GM12865 (cell line): ENCODE results near the gene NALCN.

ENCODE experiments used
- DNase-seq: peaks from one replicate; pipeline ENCODE4 v3.0.0; 2010; ENCODE audit warnings: low read depth
- H3K4me3 ChIP-seq: 2 replicates; pipeline ENCODE4 v1.5.1; 2011; ENCODE audit warnings: mild to moderate bottlenecking, low read depth, low read length, control low read depth
- TF ChIP-seq, protein P1 (sequence below): IDR thresholded peaks from 2 replicates; pipeline ENCODE4 v1.5.1; 2011; ENCODE audit warnings: low read length, control low read depth, low read depth, inconsistent platforms; ENCODE audit not compliant: insufficient read depth; ENCODE audit errors: missing control alignments

NALCN gene

DNA sequence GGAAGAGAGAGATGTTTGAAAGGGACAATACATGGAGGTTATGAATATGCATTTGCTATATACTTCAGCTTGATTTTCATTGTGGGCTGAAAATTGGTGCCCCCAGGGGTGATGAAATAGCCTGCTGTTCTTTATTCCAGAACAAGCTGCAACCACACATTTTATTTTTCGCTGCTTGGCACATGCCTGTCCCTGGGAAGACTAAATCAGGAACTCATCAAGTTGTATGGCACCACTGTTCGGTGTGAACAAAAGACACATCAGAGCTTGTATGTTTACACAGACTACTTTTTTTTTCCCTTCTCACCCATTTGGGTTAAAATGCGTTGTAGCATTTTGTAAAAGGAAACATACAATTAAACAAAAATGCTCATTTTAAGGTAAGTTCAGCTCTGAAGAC is 230.7 kb downstream of the NALCN start:
- no peak overlapping the region for H3K4me3 ChIP-seq

DNA sequence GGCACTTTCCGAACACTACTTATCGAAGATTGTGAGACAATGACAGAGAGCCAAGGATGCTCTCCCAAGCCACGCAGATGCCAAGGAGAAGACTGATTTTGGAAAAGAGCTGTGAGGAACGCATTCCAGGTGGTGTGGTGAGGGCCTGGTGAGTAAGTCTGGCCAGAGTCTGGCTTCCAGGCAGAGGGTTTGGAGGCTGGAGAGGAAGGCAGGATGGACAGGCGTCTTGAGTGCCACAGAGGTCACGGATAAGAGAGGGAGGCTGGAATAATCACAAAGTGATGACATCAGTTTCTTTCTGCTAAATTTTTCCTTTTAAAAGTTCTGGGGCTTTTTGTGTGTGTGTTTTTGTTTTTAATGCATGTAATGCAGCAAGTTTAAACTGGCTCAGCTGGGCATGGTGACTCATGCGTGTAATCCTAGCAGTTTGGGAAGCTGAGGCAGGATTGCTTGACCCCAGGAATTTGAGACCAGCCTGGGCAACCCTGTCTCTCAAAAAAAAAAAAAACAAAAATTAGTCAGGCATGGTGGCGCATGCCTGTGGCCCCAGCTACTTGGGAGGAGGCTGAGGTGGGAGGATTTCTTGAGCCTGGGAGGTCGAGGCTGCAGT is 235.1 kb downstream of the NALCN start:
- no peak for DNase-seq
- TF ChIP-seq, protein P1, sequence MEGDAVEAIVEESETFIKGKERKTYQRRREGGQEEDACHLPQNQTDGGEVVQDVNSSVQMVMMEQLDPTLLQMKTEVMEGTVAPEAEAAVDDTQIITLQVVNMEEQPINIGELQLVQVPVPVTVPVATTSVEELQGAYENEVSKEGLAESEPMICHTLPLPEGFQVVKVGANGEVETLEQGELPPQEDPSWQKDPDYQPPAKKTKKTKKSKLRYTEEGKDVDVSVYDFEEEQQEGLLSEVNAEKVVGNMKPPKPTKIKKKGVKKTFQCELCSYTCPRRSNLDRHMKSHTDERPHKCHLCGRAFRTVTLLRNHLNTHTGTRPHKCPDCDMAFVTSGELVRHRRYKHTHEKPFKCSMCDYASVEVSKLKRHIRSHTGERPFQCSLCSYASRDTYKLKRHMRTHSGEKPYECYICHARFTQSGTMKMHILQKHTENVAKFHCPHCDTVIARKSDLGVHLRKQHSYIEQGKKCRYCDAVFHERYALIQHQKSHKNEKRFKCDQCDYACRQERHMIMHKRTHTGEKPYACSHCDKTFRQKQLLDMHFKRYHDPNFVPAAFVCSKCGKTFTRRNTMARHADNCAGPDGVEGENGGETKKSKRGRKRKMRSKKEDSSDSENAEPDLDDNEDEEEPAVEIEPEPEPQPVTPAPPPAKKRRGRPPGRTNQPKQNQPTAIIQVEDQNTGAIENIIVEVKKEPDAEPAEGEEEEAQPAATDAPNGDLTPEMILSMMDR: no peak

More for the DNA sequence above, 230.7 kb downstream of the NALCN start:
- no peak for DNase-seq
- TF ChIP-seq, protein P1: no peak

DNA sequence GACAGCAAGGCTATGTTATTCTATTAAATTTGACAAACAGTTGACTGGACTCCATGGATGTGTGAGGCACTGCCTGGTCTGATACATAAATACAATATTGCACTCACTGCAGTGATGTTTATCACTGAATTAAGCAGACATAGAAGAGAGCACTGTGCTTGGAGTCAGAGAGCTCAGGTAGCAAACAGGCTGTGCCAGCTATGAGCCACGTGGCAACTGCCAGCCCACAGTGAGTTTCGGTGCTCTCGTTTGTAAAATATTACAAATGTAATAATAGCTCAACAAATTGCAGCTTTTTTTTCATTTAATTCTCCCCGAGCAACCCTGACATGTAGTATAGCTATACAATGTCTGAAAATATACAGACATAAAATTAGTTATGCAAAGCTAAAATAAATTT is 237.3 kb downstream of the NALCN start:
- H3K4me3 ChIP-seq: no peak overlapping the region
- DNase-seq: no peak
- TF ChIP-seq, protein P1: no peak

More for the DNA sequence above, 235.1 kb downstream of the NALCN start:
- no peak overlapping the region for H3K4me3 ChIP-seq

DNA sequence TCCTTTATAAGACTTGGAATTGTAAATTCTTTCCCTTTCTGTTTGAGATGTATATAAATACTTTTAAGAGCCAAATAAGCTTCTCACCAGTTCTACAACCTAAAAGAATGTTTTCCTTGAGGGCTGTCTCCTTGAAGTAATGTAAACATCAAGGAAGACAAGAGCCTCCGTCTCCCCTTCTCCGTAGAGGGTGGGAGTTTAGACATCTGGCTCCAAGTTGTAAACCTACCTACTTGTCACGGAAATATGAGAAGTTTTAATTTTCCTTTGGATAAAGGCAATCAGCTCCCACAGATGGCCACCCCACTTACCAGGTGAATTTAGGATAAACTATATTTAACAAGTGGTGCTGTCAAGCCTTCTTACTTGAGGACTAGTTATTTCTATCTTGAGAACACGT is 237.9 kb downstream of the NALCN start:
- H3K4me3 ChIP-seq: no peak overlapping the region
- TF ChIP-seq, protein P1: no peak
- DNase-seq: no peak

DNA sequence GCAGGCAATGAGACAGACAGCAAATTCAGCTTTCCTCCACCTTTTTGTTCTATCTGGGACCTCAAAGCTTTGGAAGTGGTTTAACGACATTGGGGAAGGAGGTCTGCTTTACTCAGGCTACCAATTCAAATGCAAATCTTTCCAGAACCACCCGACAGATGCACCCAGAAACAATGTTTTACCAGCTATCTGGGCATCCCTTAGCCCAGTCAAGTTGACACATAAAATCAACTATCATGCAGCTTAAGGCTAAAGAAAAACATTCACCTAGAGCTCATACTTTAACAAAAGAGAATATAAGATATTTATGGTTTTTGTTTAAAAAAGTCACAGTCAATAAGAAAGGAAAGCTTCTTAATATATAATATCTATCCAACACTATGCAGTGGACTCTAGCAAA is 246.0 kb downstream of the NALCN start:
- no peak for DNase-seq
- TF ChIP-seq, protein P1: no peak
- H3K4me3 ChIP-seq: no peak overlapping the region

DNA sequence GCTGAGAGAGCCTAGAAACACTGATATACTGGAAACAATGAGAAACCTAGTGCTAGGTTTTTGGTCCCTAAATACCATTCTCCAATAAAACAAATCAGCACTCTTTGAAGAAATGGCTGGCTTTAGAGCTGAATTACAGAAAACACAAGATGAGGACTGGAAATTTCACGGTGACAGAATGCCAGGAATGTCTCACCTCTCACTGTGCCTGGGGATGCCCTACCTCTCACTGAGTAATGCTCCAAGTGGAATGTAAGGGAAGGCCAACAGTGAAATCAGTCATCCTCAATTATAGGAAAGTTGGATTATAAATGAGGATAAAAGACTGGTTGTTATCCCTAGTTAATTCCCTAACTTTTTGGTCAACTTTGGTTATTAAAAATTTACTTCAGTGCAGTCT is 259.0 kb downstream of the NALCN start:
- DNase-seq: no peak
- no peak overlapping the region for H3K4me3 ChIP-seq
- TF ChIP-seq, protein P1: no peak

DNA sequence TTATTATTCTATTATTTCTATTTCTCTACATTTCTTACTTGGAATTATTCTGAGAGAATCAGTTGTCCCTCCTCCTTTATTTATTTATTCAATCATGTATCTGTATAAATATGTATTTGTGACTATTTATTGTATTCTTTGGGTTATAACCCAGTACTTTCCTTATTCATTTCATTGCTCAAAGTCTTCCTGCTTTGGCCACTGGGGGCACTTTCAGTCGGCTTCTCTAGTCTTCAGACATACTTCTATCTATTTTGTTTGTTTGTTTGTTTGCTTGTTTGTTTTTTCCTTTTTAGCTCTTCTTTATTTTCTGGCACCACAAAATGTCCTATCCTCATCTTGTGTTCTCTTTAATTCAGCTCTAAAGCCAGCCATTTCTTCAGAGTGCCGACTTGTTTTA is 260.4 kb downstream of the NALCN start:
- DNase-seq: no peak
- TF ChIP-seq, protein P1: peak; percentile 44
- no peak overlapping the region for H3K4me3 ChIP-seq
